IPS DF 4.7 (cell line): Measurements from ENCODE around the gene CHD6.

ENCODE experiments used
- DNase-seq: peaks from one replicate; pipeline ENCODE4 v3.0.0-alpha.2; 2013; ENCODE audit warnings: low spot score; ENCODE audit errors: extremely low read depth

The CHD6 gene

GRCh38 chr20:41470362-41471095 is 147.6 kb downstream of the CHD6 start:
- no peak for DNase-seq

- DNase-seq = no peak
Measured at GRCh38 chr20:41469868-41470267, 148.3 kb downstream of the CHD6 start.

DNA sequence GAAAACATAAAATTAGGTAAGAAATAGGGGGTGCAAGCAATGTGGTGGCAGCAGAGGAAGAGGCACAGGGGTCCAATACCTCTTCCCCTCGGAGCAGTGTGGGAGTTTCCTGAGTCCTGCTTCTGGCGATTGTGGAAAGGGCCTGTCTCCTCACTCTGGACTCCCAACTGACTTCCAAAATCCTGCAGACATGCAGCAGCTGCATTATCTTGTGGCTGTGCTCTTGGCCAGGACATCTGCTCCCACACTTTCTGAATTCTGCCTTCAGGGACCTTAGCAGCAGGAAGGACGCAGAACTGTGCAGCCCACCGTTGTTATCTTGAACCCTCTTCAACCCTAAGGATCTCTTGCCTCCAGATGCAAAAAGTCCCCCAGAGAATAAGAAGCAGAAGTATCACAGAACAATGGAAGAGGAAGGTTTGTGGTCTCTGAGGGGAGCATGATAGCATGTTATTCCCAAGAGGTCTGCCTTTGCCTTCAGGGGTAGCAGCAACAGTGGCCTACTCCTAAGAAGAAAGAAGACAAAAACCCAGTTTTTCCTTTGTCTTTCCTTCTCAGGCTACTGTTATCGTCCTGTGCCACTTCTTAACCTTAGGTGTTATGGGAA is 149.1 kb downstream of the CHD6 start:
- DNase-seq = no peak

DNA sequence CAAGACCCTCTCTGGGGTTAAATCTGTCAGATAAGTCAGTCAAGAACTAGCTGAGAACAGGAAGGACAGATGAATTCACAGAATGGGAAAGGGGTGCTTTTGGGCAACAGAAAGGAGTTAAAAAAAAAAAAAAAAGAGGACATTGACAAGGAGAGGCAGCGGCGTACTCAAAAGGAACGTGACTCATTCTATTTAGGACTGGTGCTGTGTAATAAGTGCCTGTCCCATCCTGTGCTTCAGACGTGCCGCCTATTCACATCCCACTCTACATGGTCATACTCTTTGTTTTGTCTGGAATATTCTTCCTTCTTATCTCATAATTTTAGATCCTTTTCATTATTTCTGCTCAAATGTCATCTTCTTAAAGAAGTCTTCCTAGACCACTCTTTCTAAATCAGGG is 150.5 kb downstream of the CHD6 start:
- no peak for DNase-seq

DNA sequence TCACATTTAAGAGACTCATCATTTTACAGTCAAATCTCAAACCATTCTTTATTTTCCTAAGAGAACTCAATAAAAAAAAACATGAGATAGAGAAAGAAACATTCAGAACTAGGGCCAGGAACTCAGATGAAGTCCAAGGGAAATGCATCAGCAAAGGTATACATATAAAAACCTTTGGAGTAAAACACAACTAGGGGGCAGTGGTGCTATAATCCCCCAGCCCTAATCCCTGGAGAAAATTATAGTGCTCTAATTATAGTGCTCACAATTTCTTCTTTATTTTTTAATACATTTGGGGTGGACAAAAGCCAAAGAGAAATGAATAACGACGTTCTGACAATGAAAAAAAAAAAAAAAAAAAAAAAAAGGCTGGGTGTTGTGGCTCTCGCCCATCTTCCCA is 151.0 kb downstream of the CHD6 start:
- DNase-seq = no peak

- DNase-seq = no peak
Measured at GRCh38 chr20:41463567-41463966, 154.6 kb downstream of the CHD6 start.

GRCh38 chr20:41462372-41463161 is 155.6 kb downstream of the CHD6 start:
- no peak for DNase-seq

- no peak for DNase-seq
Measured at GRCh38 chr20:41458761-41459160, 159.4 kb downstream of the CHD6 start.

DNA sequence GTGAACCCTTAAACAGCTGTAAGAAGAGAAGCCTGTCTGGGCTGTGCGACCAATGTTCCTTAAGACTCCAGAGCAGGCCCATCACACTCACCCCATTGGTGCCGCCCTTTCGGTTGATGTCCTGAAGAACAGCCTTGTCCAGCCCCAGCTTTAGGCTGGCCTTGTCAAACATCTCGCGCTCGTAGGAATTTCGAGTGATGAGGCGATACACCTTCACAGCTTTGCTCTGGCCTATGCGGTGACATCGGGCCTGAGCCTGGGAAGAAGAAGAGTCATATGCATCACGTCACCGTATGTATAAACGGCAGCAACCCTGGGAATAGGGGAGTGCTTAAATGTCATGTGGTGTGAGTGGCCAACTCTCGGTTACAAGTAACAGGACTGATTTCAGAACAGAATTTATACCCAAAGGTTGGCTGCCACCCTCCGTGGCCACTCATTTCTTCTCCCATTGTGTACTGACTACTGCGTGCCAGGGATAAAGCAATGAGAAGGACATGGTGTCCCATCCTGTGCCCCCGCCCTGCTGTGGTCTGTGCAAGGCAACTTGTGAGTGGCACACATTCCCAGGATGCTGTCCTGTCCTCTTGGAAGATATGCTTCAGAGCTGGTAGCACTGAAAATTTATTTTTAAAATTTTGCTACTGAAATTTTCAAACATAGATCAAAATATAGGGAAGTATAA is 160.9 kb downstream of the CHD6 start:
- DNase-seq = no peak

GRCh38 chr20:41456351-41456750 is 161.8 kb downstream of the CHD6 start:
- DNase-seq = no peak

DNA sequence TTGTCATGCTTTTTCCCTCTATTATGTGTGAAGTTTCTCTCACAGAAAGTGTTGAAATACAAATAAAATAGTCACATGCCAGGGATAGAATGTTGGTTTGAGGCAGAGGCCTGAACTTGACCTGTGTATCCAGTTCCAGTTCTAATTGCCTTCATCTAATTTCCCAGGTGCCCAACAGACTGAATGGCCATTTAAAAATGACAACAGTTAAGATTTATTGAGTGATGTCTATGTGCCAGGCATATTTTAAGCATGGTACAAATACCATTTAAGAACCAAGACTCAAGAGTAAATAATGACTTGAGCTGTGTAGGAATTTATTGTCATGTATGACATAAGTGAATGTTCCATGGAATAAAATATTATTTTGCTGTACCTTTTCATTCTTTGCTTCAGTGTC is 163.9 kb downstream of the CHD6 start:
- no peak for DNase-seq

GRCh38 chr20:41453010-41453950 is 164.9 kb downstream of the CHD6 start:
- DNase-seq = no peak

GRCh38 chr20:41452226-41452625 is 166.0 kb downstream of the CHD6 start:
- no peak for DNase-seq

GRCh38 chr20:41447006-41447405 is 171.2 kb downstream of the CHD6 start:
- DNase-seq = no peak

DNA sequence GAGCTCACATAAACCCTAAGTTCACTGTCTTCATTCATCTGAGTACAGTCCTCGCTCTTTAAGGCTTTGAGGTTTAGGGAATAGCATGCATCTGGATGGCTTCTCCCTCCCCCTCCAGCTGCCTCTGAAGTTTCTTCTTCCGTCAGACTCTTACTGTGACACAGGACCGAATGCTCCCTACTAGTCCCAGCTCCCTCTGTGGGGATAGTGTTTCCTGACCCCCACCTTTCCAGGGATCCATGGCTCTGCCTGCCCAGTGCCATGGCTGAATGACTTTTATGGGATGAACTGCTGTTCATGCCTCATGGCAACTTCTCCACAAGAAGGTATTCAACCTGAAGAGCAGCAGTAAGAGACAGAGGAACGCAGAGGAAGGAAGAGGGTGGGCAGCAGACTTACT is 171.7 kb downstream of the CHD6 start:
- no peak for DNase-seq

GRCh38 chr20:41444821-41445220 is 173.4 kb downstream of the CHD6 start:
- DNase-seq = no peak

DNA sequence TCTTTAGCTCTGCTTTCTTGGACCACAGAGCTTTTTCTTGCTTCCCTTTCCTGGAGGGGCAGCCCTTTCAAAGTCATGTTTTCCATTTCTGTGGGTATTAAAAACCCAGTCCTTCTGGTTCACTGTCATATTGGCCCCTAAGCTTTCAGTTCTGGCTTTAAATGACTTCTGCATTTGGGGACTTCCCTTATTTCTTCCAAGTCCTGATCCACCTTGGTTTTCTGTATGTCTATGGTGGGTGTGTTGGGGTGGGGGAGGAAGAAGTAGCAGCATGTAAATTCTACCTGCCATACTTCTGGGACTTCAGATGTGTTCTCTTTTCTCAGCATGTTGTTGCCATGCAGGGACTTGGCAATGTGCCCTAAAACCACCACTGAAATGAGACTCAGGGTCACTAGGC is 174.5 kb downstream of the CHD6 start:
- no peak for DNase-seq

DNA sequence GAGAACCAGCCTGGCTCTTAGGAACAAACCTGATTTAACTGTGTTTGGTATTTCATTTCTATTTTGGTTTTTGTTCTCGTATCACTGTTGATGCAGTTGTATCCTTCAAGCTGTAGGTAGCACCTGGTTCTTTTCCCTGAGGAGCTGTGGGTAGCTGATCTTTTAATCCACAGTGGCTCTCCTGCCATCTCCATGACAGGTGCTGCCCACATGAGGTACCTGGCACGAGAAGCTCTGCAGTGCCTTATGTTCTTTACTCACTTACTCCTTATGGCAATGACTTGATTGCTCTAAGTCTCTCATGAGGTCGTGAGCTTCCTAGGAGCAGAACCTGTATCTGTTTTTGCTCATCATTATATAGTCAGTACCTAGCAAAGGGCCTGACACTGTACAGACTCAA is 177.3 kb downstream of the CHD6 start:
- DNase-seq = no peak

DNA sequence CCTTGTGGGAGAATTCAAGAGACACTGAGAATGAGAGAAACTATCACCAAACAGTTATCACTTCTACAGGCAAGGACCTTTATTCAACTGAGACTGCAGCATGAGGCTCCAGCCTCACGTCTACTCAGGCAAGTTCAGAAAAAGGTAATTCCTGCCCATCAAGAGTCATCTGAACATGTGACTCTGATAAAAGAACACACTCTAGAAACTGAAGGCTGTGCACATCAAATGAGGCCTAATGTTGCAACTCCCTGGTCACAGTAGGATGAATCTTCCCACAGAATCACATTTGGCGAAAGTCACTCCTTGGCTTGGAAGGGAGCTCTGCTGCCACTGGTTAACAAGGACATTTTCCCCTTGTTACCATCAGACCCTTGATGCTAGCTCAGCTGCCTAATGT is 180.3 kb downstream of the CHD6 start:
- DNase-seq = no peak

DNA sequence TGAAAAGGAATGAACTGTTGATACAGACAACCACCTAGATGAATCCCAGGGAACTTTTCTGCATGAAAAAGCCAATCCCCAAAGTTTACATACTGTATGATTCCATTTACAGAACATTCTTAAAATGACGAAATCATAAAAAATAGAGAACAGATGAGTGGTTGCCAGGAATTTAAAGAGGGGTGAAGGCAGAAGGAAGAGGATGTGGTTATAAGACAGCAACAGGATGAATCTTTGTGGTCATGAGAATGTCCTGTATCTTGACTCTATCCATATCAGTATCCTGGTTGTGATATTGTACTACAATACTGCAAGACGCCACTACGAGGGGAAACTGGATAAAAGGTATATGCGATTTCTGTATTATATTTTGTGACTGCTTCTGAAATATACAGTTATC is 181.5 kb downstream of the CHD6 start:
- no peak for DNase-seq

GRCh38 chr20:41433203-41433602 is 185.0 kb downstream of the CHD6 start:
- DNase-seq = no peak
